Measurements from ENCODE around the gene COA4. TPM values are rescaled to one million over a fixed set of nuclear protein-coding genes. Genes with fewer than 3 reads are reported as not detected.
"Not testable (repeated sequence)": the region's sequence is repeated elsewhere in the genome, so short reads cannot be mapped to it uniquely, and the experiment has no call there.

The COA4 gene
- total RNA-seq, 1 experiment from 2014 or later: 79.7 TPM

DNA sequence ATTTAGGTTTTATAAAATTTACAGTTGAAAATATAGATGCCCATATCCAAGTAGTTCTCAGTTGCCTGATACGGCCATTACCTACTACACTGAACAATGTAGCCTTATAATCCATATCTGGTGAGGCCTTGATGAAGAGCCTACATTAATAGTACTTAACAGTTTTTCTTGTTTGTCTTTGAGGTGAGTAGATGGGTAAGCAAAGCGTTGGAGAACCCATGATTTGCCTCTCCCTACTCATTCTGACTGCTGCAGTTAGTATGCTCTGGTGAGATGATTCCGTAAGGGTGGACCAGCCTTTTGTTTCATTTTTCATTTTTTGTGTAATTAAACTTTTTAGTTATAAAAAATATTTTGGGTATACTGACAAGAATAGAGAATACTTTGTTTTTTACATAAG, 11.6 kb upstream of the COA4 start:
- BruUV-seq (replicated peaks): no TSS peak
- peaks cover 17% of the 10 kb centered on the region for H3K4me1 ChIP-seq (replicated peaks; ENCODE audit: insufficient read depth)
- CTCF ChIA-PET: no interaction called here
- H3K36me3 ChIP-seq (ENCODE audit: low read depth): peaks cover 7% of the 10 kb centered on the region; the same call in 1 of the 2 replicates
- TF ChIP-seq EZH2 (IDR thresholded peaks at IDR 0.05; ENCODE audit: low read depth) (no peak), CTCF (conservative IDR thresholded peaks at IDR 0.05) (no peak)
- intact Hi-C loops (cut with micrococcal nuclease; ENCODE audit: unreplicated experiment): no loop called here
- no peak for DNase-seq
- no peak overlapping the region; the same call in 1 of the 2 replicates for H3K27ac ChIP-seq
- no peaks in the 10 kb centered on the region for H3K9me3 ChIP-seq (ENCODE audit: insufficient read depth, low read depth)
- no peaks in the 10 kb centered on the region for H3K79me2 ChIP-seq (ENCODE audit: low read depth)
- H3K27me3 ChIP-seq (ENCODE audit: insufficient read depth, low read depth): no peaks in the 10 kb centered on the region
- H4K20me1 ChIP-seq (ENCODE audit: insufficient read depth): no peaks in the 10 kb centered on the region
- POLR2A ChIA-PET (ENCODE audit: unreplicated experiment): interaction anchor here (0.6 kb wide), 1 partner anchor 11 kb away, joined by 8 read pairs; no protein-coding TSS in a partner anchor
- no peak overlapping the region for H2AFZ ChIP-seq
- no peak overlapping the region for H3K4me3 ChIP-seq
- no peaks in the 10 kb centered on the region for H3K9me2 ChIP-seq (ENCODE audit: insufficient read depth)
- peaks cover 10% of the 10 kb centered on the region; the same call in 1 of the 2 replicates for H3F3A ChIP-seq (ENCODE audit: insufficient read depth, low read depth)
- no peak overlapping the region for H3K4me2 ChIP-seq

- Histone ChIP-seq H3K4me1 (replicated peaks; ENCODE audit: insufficient read depth) (peaks cover 9% of the 10 kb centered on the region), H2AFZ (no peak overlapping the region), H3K4me2 (no peak overlapping the region), H3K4me3 (no peak overlapping the region), H3K9me2 (ENCODE audit: insufficient read depth) (no peaks in the 10 kb centered on the region), H3K27ac (no peak overlapping the region), H3K27me3 (ENCODE audit: insufficient read depth, low read depth) (no peaks in the 10 kb centered on the region), H3K79me2 (ENCODE audit: low read depth) (no peaks in the 10 kb centered on the region), H3F3A (ENCODE audit: insufficient read depth, low read depth) (peaks cover 7% of the 10 kb centered on the region; the same call in 1 of the 2 replicates), H3K36me3 (ENCODE audit: low read depth) (peaks cover 7% of the 10 kb centered on the region; the same call in 1 of the 2 replicates), H3K9me3 (ENCODE audit: insufficient read depth, low read depth) (no peaks in the 10 kb centered on the region), H4K20me1 (ENCODE audit: insufficient read depth) (no peaks in the 10 kb centered on the region)
- intact Hi-C loops (cut with micrococcal nuclease; ENCODE audit: unreplicated experiment): no loop called here
- CTCF ChIA-PET: no interaction called here
- POLR2A ChIA-PET (ENCODE audit: unreplicated experiment): interaction anchor here (0.5 kb wide), 1 partner anchor 762 kb away, joined by 5 read pairs; no protein-coding TSS in a partner anchor
- BruUV-seq (replicated peaks): no TSS peak
- TF ChIP-seq CTCF (conservative IDR thresholded peaks at IDR 0.05) (no peak), EZH2 (IDR thresholded peaks at IDR 0.05; ENCODE audit: low read depth) (no peak)
- no peak for DNase-seq
Observed at GRCh38 chr11:73883856-73884255, 7.2 kb upstream of the COA4 start.

GRCh38 chr11:73880449-73880848, 3.8 kb upstream of the COA4 start:
- Histone ChIP-seq H3K4me1 (replicated peaks; ENCODE audit: insufficient read depth) (peaks cover 15% of the 10 kb centered on the region), H3K79me2 (ENCODE audit: low read depth) (peaks cover 26% of the 10 kb centered on the region), H3F3A (ENCODE audit: insufficient read depth, low read depth) (peaks cover 11% of the 10 kb centered on the region)
- H3K36me3 ChIP-seq (ENCODE audit: low read depth); H3K27me3 ChIP-seq (ENCODE audit: insufficient read depth, low read depth); H2AFZ ChIP-seq; H3K4me3 ChIP-seq; intact Hi-C loops (cut with micrococcal nuclease; ENCODE audit: unreplicated experiment); H3K27ac ChIP-seq; H3K9me2 ChIP-seq (ENCODE audit: insufficient read depth); H4K20me1 ChIP-seq (ENCODE audit: insufficient read depth); BruUV-seq (replicated peaks); H3K9me3 ChIP-seq (ENCODE audit: insufficient read depth, low read depth); H3K4me2 ChIP-seq: not testable (repeated sequence)
- CTCF ChIA-PET: interaction anchor here (0.7 kb wide), 2 partner anchors 12 to 66 kb away, joined by 3 to 6 read pairs; no protein-coding TSS in a partner anchor
- POLR2A ChIA-PET (ENCODE audit: unreplicated experiment): interaction anchor here (0.7 kb wide), 1 partner anchor 774 kb away, joined by 9 read pairs; no protein-coding TSS in a partner anchor
- peak in 1 of 2 experiments; percentile 47 for DNase-seq

GRCh38 chr11:73878771-73879170, 2.1 kb upstream of the COA4 start:
- H2AFZ ChIP-seq: no peak overlapping the region
- H3K79me2 ChIP-seq (ENCODE audit: low read depth): peaks cover 43% of the 10 kb centered on the region
- no peak for TF ChIP-seq CTCF (conservative IDR thresholded peaks at IDR 0.05)
- TF ChIP-seq EZH2 (IDR thresholded peaks at IDR 0.05; ENCODE audit: low read depth): no peak
- intact Hi-C loops (cut with micrococcal nuclease; ENCODE audit: unreplicated experiment): no loop called here
- H3K27me3 ChIP-seq (ENCODE audit: insufficient read depth, low read depth): no peaks in the 10 kb centered on the region
- ChIA-PET CTCF (no interaction called here), POLR2A (ENCODE audit: unreplicated experiment) (interaction anchor here (0.6 to 0.7 kb wide), 4 partner anchors 116 to 1838 kb away, joined by 3 to 7 read pairs (median 4); no protein-coding TSS in a partner anchor)
- H3K9me2 ChIP-seq (ENCODE audit: insufficient read depth): no peaks in the 10 kb centered on the region
- H3K27ac ChIP-seq: no peak overlapping the region
- H3K36me3 ChIP-seq (ENCODE audit: low read depth): peaks cover 14% of the 10 kb centered on the region
- DNase-seq: peak in 1 of 2 experiments; percentile 48
- no peaks in the 10 kb centered on the region for H3K9me3 ChIP-seq (ENCODE audit: insufficient read depth, low read depth)
- no peak overlapping the region for H3K4me3 ChIP-seq
- H3K4me1 ChIP-seq (replicated peaks; ENCODE audit: insufficient read depth): peaks cover 23% of the 10 kb centered on the region
- 0 out of 2 replicates have a peak overlapping the region, but pooled peaks have one; percentile 82 for H3K4me2 ChIP-seq
- no peaks in the 10 kb centered on the region; the same call in 1 of the 2 replicates for H4K20me1 ChIP-seq (ENCODE audit: insufficient read depth)
- BruUV-seq (replicated peaks): no TSS peak
- peaks cover 15% of the 10 kb centered on the region for H3F3A ChIP-seq (ENCODE audit: insufficient read depth, low read depth)

Measured in PC-9 (cell line).